ENCODE measurements around the gene IRX2.

Gene IRX2

GRCh38 chr5:2740051-2740875 lies 11.2 kb downstream of the IRX2 start:
- peak; percentile 34 for DNase-seq

- DNase-seq, result no peak
These were observed 12.0 kb downstream of the IRX2 start for GRCh38 chr5:2739360-2740050.

GRCh38 chr5:2738700-2739359 lies 12.6 kb downstream of the IRX2 start:
- DNase-seq, result no peak

GRCh38 chr5:2738156-2738699 lies 13.2 kb downstream of the IRX2 start:
- peak; percentile 94 for DNase-seq

- peak; percentile 49 for DNase-seq
These were observed 14.0 kb downstream of the IRX2 start for GRCh38 chr5:2737273-2738155.

GRCh38 chr5:2736872-2737271 lies 14.6 kb downstream of the IRX2 start:
- DNase-seq, result no peak

GRCh38 chr5:2735996-2736395 lies 15.5 kb downstream of the IRX2 start:
- no peak for DNase-seq

- DNase-seq, result peak; percentile 99
These were observed 18.6 kb downstream of the IRX2 start for GRCh38 chr5:2732850-2733249.

- DNase-seq, result no peak
These were observed 19.5 kb downstream of the IRX2 start for GRCh38 chr5:2732004-2732403.

GRCh38 chr5:2729189-2729588 lies 22.3 kb downstream of the IRX2 start:
- no peak for DNase-seq

- no peak for DNase-seq
These were observed 23.9 kb downstream of the IRX2 start for GRCh38 chr5:2727550-2727949.

GRCh38 chr5:2725980-2726765 lies 25.3 kb downstream of the IRX2 start:
- DNase-seq, result no peak

- DNase-seq, result no peak
These were observed 26.6 kb downstream of the IRX2 start for GRCh38 chr5:2724831-2725230.

GRCh38 chr5:2724031-2724581 lies 27.4 kb downstream of the IRX2 start:
- DNase-seq, result no peak

- no peak for DNase-seq
These were observed 28.6 kb downstream of the IRX2 start for GRCh38 chr5:2722901-2723300.

- DNase-seq, result no peak
These were observed 29.9 kb downstream of the IRX2 start for GRCh38 chr5:2721385-2722138.

- no peak for DNase-seq
These were observed 32.1 kb downstream of the IRX2 start for GRCh38 chr5:2719332-2719731.

GRCh38 chr5:2718115-2718514 lies 33.4 kb downstream of the IRX2 start:
- no peak for DNase-seq

GRCh38 chr5:2715856-2716255 lies 35.6 kb downstream of the IRX2 start:
- DNase-seq, result no peak

- no peak for DNase-seq
These were observed 36.7 kb downstream of the IRX2 start for GRCh38 chr5:2714805-2715204.

- no peak for DNase-seq
These were observed 37.5 kb downstream of the IRX2 start for GRCh38 chr5:2714026-2714425.

Data from NCI-H2029 (cell line).